HG03135 (cell line): ENCODE measurements around the gene MGST3.
"Not testable (repeated sequence)": the region's sequence is repeated elsewhere in the genome, so short reads cannot be mapped to it uniquely, and the experiment has no call there.

Experiments used
- ATAC-seq: cut with Tn5 transposase; IDR thresholded peaks from one replicate; pipeline ENCODE4 v1.9.1; 2021; ENCODE audit warnings: mild to moderate bottlenecking, moderate library complexity; ENCODE audit not compliant: unreplicated experiment

Gene MGST3

GRCh38 chr1:165628147-165628822 is 2.7 kb upstream of the MGST3 start:
- ATAC-seq: no peak

GRCh38 chr1:165629151-165629550 is 1.9 kb upstream of the MGST3 start:
- no peak for ATAC-seq

GRCh38 chr1:165629848-165630628 is 996 bp upstream of the MGST3 start:
- no peak for ATAC-seq

- ATAC-seq: peak; percentile 32
Measured at GRCh38 chr1:165631342-165632151, 513 bp downstream of the MGST3 start.

DNA sequence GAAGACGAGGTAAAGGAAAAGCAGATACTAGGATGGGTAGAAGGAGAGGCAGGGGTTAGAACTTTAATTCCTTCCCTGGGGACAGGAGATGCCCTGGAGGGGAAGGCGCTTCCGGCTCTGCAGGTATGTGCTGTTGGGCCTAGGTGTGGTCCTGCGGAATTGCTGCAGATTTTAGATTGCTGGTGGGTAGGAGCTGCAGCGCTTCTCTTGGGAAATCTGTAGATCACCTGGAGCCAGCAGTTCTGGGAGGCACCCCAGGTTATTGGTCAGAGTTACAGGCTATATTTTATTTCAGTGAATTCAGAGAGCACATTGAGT is 1.1 kb downstream of the MGST3 start:
- ATAC-seq: no peak

GRCh38 chr1:165632491-165632890 is 1.5 kb downstream of the MGST3 start:
- no peak for ATAC-seq

DNA sequence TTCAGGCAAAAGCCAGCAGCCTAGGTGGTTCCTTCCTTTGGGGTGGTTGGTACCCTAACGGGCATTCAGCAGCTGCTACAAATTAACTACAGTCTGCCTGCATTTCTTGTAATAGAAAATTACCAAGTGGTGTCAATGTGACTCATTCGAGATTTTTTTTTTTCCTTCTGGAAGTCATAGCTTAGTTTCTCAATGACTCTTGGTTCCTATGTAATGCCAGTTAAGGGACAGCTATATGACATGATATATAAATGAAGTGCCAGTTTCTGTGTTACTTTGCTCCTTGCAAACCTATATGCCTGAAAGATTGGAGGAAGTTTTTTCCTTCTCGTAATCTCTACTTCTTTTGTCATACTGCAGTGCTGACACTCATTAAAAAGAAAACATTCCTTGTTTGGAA is 2.6 kb downstream of the MGST3 start:
- no peak for ATAC-seq

- no peak for ATAC-seq
Measured at GRCh38 chr1:165634154-165634921, 3.3 kb downstream of the MGST3 start.

- no peak for ATAC-seq
Measured at GRCh38 chr1:165635329-165635728, 4.3 kb downstream of the MGST3 start.

GRCh38 chr1:165635823-165636222 is 4.8 kb downstream of the MGST3 start:
- no peak for ATAC-seq

DNA sequence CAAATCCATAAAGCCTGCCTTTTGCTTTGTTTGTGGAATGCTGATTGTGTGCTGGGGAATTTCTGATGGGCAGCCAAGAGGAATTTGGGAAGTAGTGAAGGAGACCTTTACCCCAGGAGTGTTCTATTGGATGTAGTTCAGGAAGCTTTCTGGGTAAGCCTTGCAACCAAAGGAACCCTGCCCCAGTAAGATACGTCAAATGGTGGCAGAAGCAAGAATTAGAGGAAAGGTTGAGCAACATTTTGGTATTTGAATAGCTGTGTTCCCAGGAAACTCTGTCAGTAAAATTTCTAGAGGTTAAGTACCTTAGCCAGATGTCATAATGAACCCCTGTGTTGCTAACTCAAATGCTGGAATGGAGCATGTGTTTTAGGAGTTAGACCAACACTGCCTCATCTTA is 6.4 kb downstream of the MGST3 start:
- no peak for ATAC-seq

DNA sequence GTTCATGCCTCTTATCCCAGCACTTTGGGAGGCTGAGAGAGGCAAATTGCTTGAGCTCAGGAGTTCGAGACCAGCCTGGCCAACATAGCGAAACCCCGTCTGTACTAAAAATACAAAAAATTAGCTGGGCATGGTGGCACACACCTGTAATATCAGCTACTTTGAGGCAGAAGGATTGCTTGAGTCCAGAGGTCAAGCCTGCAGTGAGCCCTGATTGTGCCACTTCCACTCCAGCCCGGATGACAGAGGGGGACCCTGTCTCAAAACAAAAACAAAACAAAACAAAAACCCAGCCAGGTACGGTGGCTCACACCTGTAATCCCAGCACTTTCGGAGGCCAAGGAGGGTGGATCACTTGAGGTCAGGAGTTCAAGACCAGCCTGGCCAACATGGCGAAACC is 7.2 kb downstream of the MGST3 start:
- not testable (repeated sequence) for ATAC-seq

GRCh38 chr1:165639821-165640623 is 9.0 kb downstream of the MGST3 start:
- no peak for ATAC-seq

DNA sequence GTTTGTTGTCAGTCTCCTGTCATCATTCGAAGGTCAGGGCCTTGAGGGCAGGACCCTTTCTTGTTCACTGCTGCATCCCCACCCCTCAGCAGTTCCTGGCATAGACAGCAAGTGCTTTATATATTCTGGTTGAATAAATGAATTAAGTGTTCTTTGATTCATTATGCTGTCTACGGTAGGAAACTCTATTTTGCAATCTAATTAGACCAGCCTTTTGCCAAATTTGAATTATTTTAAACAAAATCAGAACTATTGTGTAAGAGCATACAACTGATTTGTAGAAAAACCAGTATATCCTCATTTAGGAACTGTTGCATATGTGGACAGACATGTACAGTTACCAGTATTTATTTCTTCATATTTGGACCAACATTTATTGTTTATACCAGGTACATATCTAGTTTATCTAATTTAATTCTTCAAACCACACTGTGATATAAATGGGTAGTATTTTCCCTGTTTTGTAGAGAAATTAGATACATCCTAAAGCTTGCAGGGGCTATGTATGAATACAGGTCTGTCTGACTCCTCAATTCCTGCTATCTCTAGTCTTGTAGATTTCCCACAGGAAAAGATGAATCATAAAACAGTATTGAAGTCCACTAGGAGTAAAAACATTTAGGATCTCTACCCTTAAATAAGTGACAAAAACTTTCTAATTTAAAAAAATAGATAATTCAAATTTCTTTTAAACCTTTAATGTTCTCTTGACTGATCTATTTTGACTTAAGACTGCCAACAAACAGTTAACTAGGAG is 10.4 kb downstream of the MGST3 start:
- ATAC-seq: no peak

DNA sequence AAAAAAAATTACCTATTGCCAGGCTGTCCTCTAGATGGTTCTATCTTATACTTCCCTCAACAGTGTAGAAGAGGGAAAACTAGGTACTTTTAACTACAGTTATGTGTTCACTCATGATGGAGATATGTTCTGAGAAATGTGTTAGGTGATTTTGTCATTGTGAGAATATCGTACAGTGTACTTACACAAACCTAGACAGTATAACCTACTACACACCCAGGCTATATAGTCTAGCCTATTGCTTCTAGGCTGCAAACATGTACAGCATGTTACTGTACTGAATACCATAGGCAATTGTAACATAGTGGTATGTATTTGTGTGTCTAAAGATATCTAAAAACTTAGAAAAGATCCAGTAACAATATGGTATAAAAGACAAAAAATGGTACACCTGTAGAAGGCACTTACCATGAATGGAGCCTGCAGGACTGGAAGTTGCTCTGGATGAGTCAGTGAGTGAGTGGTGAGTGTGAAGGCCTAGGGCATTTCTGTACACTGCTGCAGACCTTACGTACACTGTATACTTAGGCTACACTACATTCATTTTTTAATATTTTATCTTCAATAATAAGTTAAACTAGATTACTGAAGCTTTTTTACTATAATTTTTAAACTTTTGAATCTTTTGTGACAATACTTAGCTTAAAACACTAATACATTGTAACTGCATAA is 13.2 kb downstream of the MGST3 start:
- ATAC-seq: no peak

DNA sequence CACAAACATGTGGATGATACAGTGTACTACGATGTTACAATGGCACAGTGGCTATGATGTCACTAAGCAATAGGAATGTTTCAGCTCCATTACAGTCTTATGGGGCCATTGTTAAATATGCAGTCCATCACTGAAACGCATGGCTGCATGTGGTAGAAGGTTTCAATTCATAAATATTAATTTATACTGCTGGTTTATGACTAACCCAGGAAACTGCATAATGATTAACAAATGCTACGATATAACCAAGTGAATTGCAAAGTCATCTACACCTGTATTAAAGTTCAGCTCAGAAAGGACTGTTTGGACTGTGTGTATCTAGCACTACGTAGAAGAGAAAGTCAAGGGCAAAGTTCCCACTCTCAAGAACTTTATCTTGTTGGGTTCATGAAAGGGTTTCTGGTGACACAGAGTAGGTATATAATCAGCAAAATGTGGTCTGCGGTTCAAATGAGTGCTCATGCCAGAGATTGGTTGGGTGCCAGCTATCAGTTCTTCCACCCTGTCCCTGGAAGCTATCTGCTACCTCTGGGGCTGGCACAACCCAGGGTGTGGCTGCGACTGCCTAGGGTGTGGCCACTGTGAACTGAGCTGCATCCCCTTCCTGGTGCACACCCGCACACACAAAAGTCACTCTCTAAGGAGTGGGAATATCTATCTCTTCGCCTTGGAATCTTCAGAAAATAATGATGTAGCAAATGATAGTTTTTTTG is 14.8 kb downstream of the MGST3 start:
- ATAC-seq: peak; percentile 61

DNA sequence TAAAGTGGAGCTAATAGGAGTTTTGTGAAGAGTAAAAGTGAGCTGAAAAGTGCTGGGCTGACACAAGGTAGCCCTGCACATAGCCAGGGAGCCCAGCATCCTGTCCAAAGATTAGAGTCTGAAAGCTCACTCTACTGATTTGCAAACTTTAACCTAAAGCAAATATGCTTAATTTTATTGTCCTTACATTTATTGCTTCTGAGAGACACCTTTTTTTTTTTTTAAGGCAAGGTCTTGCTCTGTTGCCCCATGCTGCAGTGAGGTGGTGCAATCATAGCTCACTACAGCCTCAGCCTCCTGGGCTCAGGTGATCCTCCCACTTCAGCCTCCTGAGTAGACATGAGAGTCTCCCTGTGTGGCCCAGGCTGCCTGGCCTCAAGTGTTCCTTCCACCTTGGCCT is 16.5 kb downstream of the MGST3 start:
- ATAC-seq: no peak

GRCh38 chr1:165647970-165648369 is 16.9 kb downstream of the MGST3 start:
- ATAC-seq: no peak
